Choroid plexus epithelial cell (primary cell): ENCODE measurements around the gene SGMS2.

Source experiments
- DNase-seq: peaks from one replicate; pipeline ENCODE4 v3.0.0-alpha.2; 2010; ENCODE audit warnings: low read depth
- H3K4me3 ChIP-seq: 2 replicates; pipeline ENCODE4 v1.5.1; 2011; ENCODE audit warnings: low read depth, mild to moderate bottlenecking, control low read depth, low read length, moderate library complexity
- CTCF ChIP-seq: conservative IDR thresholded peaks from 2 replicates; pipeline ENCODE4 v1.5.1; 2011; ENCODE audit warnings: low read depth, mild to moderate bottlenecking, control low read depth, inconsistent platforms, low read length, moderate library complexity

Gene SGMS2

GRCh38 chr4:107824350-107825071 lies at the start of gene SGMS2:
Gene SGMS2, plus strand, starts transcription at chr4:107824932. Its CDS starts 70,622 bp downstream, at chr4:107895554.
- peak within 1 kb of the TSS; percentile 78 for H3K4me3 ChIP-seq
- DNase-seq = peak; percentile 81

GRCh38 chr4:107777890-107778289 lies 46.8 kb upstream of the SGMS2 start:
- no peak for TF ChIP-seq CTCF
- H3K4me3 ChIP-seq = no peak overlapping the region
- no peak for DNase-seq

More at GRCh38 chr4:107824350-107825071, at the start of gene SGMS2:
- TF ChIP-seq CTCF = no peak

- DNase-seq = no peak
- H3K4me3 ChIP-seq = no peak overlapping the region
- TF ChIP-seq CTCF = no peak
Measured at GRCh38 chr4:107778784-107779530, 45.8 kb upstream of the SGMS2 start.

- no peak overlapping the region for H3K4me3 ChIP-seq
- TF ChIP-seq CTCF = no peak
- no peak for DNase-seq
Measured at GRCh38 chr4:107780665-107781064, 44.1 kb upstream of the SGMS2 start.

GRCh38 chr4:107791902-107792301 lies 32.8 kb upstream of the SGMS2 start:
- no peak for DNase-seq
- TF ChIP-seq CTCF = no peak
- H3K4me3 ChIP-seq = no peak overlapping the region

GRCh38 chr4:107792711-107793110 lies 32.0 kb upstream of the SGMS2 start:
- no peak for TF ChIP-seq CTCF
- DNase-seq = no peak
- no peak overlapping the region for H3K4me3 ChIP-seq

- no peak for DNase-seq
- TF ChIP-seq CTCF = no peak
- no peak overlapping the region for H3K4me3 ChIP-seq
Measured at GRCh38 chr4:107793996-107794395, 30.7 kb upstream of the SGMS2 start.
